Measurements from ENCODE around the gene RBM38. TPM values are rescaled to one million over a fixed set of nuclear protein-coding genes. Genes with fewer than 3 reads are reported as not detected.

RBM38 gene
- total and polyA plus RNA-seq, 9 donors: 6.3 to 77.6 (median 36.6) TPM

- H3K27me3 ChIP-seq: no peaks in the 10 kb centered on the region
- WGBS, 3 donors: 63 to 72% (median 64%) methylated on average over 13 of the region's 13 CpGs
- no peak overlapping the region for H3K4me3 ChIP-seq
- H3K36me3 ChIP-seq: no peaks in the 10 kb centered on the region
- H3K27ac ChIP-seq: no peak overlapping the region
- H3K9me3 ChIP-seq: no peaks in the 10 kb centered on the region
- intact Hi-C loops (cut with DNase I): no loop called here
- DNase-seq: no peak
- TF ChIP-seq CTCF (IDR thresholded peaks at IDR 0.05) (no peak), EP300 (IDR thresholded peaks at IDR 0.05) (no peak), POLR2A (IDR thresholded peaks at IDR 0.05) (no peak)
- peaks cover 3% of the 10 kb centered on the region for H3K4me1 ChIP-seq (ENCODE audit: insufficient read depth)
These were observed 59.7 kb downstream of the RBM38 start for GRCh38 chr20:57450931-57451330.

- H3K27ac ChIP-seq: no peak overlapping the region
- no peaks in the 10 kb centered on the region for H3K27me3 ChIP-seq
- H3K4me3 ChIP-seq: no peak overlapping the region
- intact Hi-C loops (cut with DNase I): no loop called here
- no peak for TF ChIP-seq EP300 (IDR thresholded peaks at IDR 0.05)
- TF ChIP-seq CTCF (IDR thresholded peaks at IDR 0.05): no peak
- TF ChIP-seq POLR2A (IDR thresholded peaks at IDR 0.05): no peak
- no peaks in the 10 kb centered on the region for H3K36me3 ChIP-seq
- H3K9me3 ChIP-seq: no peaks in the 10 kb centered on the region
- DNase-seq: no peak
- 92 to 97% (median 94%) methylated on average over 7 of the region's 7 CpGs for WGBS, 3 donors
- peaks cover 3% of the 10 kb centered on the region for H3K4me1 ChIP-seq (ENCODE audit: insufficient read depth)
These were observed 60.2 kb downstream of the RBM38 start for GRCh38 chr20:57451431-57451794.

GRCh38 chr20:57451795-57452661 lies 60.8 kb downstream of the RBM38 start:
- TF ChIP-seq CTCF (IDR thresholded peaks at IDR 0.05): no peak
- Histone ChIP-seq H3K36me3 (no peaks in the 10 kb centered on the region), H3K9me3 (no peaks in the 10 kb centered on the region), H3K4me1 (ENCODE audit: insufficient read depth) (peaks cover 3% of the 10 kb centered on the region), H3K27ac (no peak overlapping the region), H3K4me3 (no peak overlapping the region), H3K27me3 (no peaks in the 10 kb centered on the region)
- 77 to 80% (median 79%) methylated on average over 21 of the region's 21 CpGs for WGBS, 3 donors
- intact Hi-C loops (cut with DNase I): no loop called here
- DNase-seq: no peak

- no peak for DNase-seq
- no peaks in the 10 kb centered on the region for H3K36me3 ChIP-seq
- no peaks in the 10 kb centered on the region for H3K27me3 ChIP-seq
- no peak overlapping the region for H3K27ac ChIP-seq
- intact Hi-C loops (cut with DNase I): no loop called here
- TF ChIP-seq POLR2A (IDR thresholded peaks at IDR 0.05): no peak
- TF ChIP-seq CTCF (IDR thresholded peaks at IDR 0.05): no peak
- TF ChIP-seq EP300 (IDR thresholded peaks at IDR 0.05): no peak
- no peak overlapping the region for H3K4me3 ChIP-seq
- H3K4me1 ChIP-seq (ENCODE audit: insufficient read depth): peaks cover 3% of the 10 kb centered on the region
- WGBS, 3 donors: 75 to 78% (median 78%) methylated on average over 3 of the region's 3 CpGs
- no peaks in the 10 kb centered on the region for H3K9me3 ChIP-seq
These were observed 64.2 kb downstream of the RBM38 start for GRCh38 chr20:57455386-57455785.
